Breast epithelium (tissue), 4 donors: ENCODE data around the gene NWD2. TPM values are rescaled to one million over a fixed set of nuclear protein-coding genes. Genes with fewer than 3 reads are reported as not detected.

Experiments used
- DNase-seq, 2 donors: peaks; one replicate each; pipeline ENCODE4 v3.0.0-alpha.2; 2019; ENCODE audit warnings: low spot score in 2 of 2
- H3K27ac ChIP-seq, 2 donors: fragments of 200-600 bp; sonication (generic) in 1 of 2; one replicate each; pipeline ENCODE4 v1.5.1; 2016 to 2019; ENCODE audit warnings: mild to moderate bottlenecking in 1 of 2
- H3K27me3 ChIP-seq, 2 donors: fragments of 200-600 bp; sonication (generic) in 1 of 2; one replicate each; pipeline versions ENCODE4 v1.5.1 to v1.6.0; 2017 to 2019; ENCODE audit warnings: control low read depth in 1 of 2, mild to moderate bottlenecking in 1 of 2
- H3K36me3 ChIP-seq: fragments of 200-600 bp; one replicate; pipeline ENCODE4 v1.5.1; 2019
- H3K4me1 ChIP-seq, 2 donors: fragments of 200-600 bp; sonication (generic); one replicate each; pipeline ENCODE4 v1.5.1; 2016 to 2019; ENCODE audit warnings: control low read depth in 1 of 2
- H3K4me3 ChIP-seq, 3 donors: fragments of 200-600 bp; sonication (generic); 1 replicate in 2 of 3; 2 replicates in 1 of 3; pipeline ENCODE4 v1.5.1; 2016 to 2019; ENCODE audit warnings: mild to moderate bottlenecking in 3 of 3, moderate library complexity in 2 of 3
- H3K9me3 ChIP-seq, 2 donors: fragments of 200-600 bp; sonication (generic) in 1 of 2; one replicate each; pipeline ENCODE4 v1.5.1; 2016 to 2019; ENCODE audit warnings: control low read depth in 1 of 2
- CTCF ChIP-seq, 3 donors: fragments of 450-650 bp; IDR thresholded peaks; one replicate each; pipeline ENCODE4 v1.5.1; 2016 to 2017; ENCODE audit warnings: antibody characterized with exemption in 3 of 3, mild to moderate bottlenecking in 3 of 3, moderate library complexity in 3 of 3
- POLR2A ChIP-seq: fragments of 450-650 bp; IDR thresholded peaks from one replicate; pipeline ENCODE4 v1.6.1; 2016; ENCODE audit warnings: antibody characterized with exemption, mild to moderate bottlenecking, moderate library complexity
- POLR2AphosphoS5 ChIP-seq, 3 donors: sonication (generic); formaldehyde crosslinking; IDR thresholded peaks; one replicate each; pipeline ENCODE4 v1.6.1; 2017; ENCODE audit warnings: antibody characterized with exemption in 3 of 3
- intact Hi-C: fragments of 100-400 bp; cut with DNase I; formaldehyde crosslinking; loops from one replicate; pipeline ENCODE4 v1.15.1; 2023; ENCODE audit warnings: low total_unique reads
- total RNA-seq, 3 donors: library from RNA; depleted of rRNA; stranded (reverse); fragments of >200 nt; gene quantifications; one replicate each; pipeline ENCODE4 v1.1.0, GENCODE V29; 2016

Gene NWD2
- total RNA-seq, 3 donors from 2014 or later: 0.48 to 2.2 (median 0.66) TPM

- H3K4me3 ChIP-seq: no peak overlapping the region
- no peak overlapping the region for H3K27ac ChIP-seq
- TF ChIP-seq CTCF (IDR thresholded peaks at IDR 0.05): no peak
- no peak for TF ChIP-seq POLR2A
- no peak for TF ChIP-seq POLR2AphosphoS5 (IDR thresholded peaks at IDR 0.05)
- no peak for DNase-seq
- H3K4me1 ChIP-seq: peaks cover 0 to 5% of the 10 kb centered on the region in 2 donors
- H3K9me3 ChIP-seq: no peaks in the 10 kb centered on the region
- intact Hi-C loops: no loop called here
- H3K36me3 ChIP-seq: no peaks in the 10 kb centered on the region
- peaks cover 0 to 19% of the 10 kb centered on the region in 2 donors for H3K27me3 ChIP-seq
These were observed 211.0 kb downstream of the NWD2 start for GRCh38 chr4:37455301-37456131.

GRCh38 chr4:37461801-37462200 is 217.3 kb downstream of the NWD2 start:
- no peak for TF ChIP-seq POLR2AphosphoS5 (IDR thresholded peaks at IDR 0.05)
- TF ChIP-seq POLR2A: no peak
- TF ChIP-seq CTCF (IDR thresholded peaks at IDR 0.05): no peak
- intact Hi-C loops: no loop called here

GRCh38 chr4:37463033-37463856 is 218.7 kb downstream of the NWD2 start:
- TF ChIP-seq CTCF (IDR thresholded peaks at IDR 0.05) (no peak), POLR2A (no peak), POLR2AphosphoS5 (IDR thresholded peaks at IDR 0.05) (no peak)
- Histone ChIP-seq H3K4me1 (no peaks in the 10 kb centered on the region), H3K9me3 (no peaks in the 10 kb centered on the region), H3K36me3 (no peaks in the 10 kb centered on the region), H3K4me3 (no peak overlapping the region), H3K27ac (no peak overlapping the region), H3K27me3 (no peaks in the 10 kb centered on the region)
- no peak for DNase-seq
- intact Hi-C loops: no loop called here

More at GRCh38 chr4:37461801-37462200, 217.3 kb downstream of the NWD2 start:
- H3K4me1 ChIP-seq: no peaks in the 10 kb centered on the region
- H3K36me3 ChIP-seq: no peaks in the 10 kb centered on the region
- H3K9me3 ChIP-seq: no peaks in the 10 kb centered on the region
- H3K27me3 ChIP-seq: no peaks in the 10 kb centered on the region
- no peak for DNase-seq
- no peak overlapping the region for H3K4me3 ChIP-seq
- H3K27ac ChIP-seq: no peak overlapping the region

GRCh38 chr4:37464373-37465128 is 220.0 kb downstream of the NWD2 start:
- no peaks in the 10 kb centered on the region for H3K4me1 ChIP-seq
- H3K9me3 ChIP-seq: no peaks in the 10 kb centered on the region
- no peak overlapping the region for H3K4me3 ChIP-seq
- no peaks in the 10 kb centered on the region for H3K27me3 ChIP-seq
- H3K36me3 ChIP-seq: no peaks in the 10 kb centered on the region
- TF ChIP-seq POLR2AphosphoS5 (IDR thresholded peaks at IDR 0.05) (no peak), CTCF (IDR thresholded peaks at IDR 0.05) (no peak), POLR2A (no peak)
- intact Hi-C loops: no loop called here
- H3K27ac ChIP-seq: peak overlapping the region in 1 of 2 donors; percentile 46
- no peak for DNase-seq
